ENCODE results near the gene SLC2A9. TPM values are rescaled to one million over a fixed set of nuclear protein-coding genes. Genes with fewer than 3 reads are reported as not detected.

Gene SLC2A9
- total RNA-seq, 1 experiment from 2014 or later: not detected

GRCh38 chr4:9963328-9963727 is 58.0 kb downstream of the SLC2A9 start:
- no peak for DNase-seq (ENCODE audit: low spot score)

- DNase-seq (ENCODE audit: low spot score): no peak
These were observed 58.5 kb downstream of the SLC2A9 start for GRCh38 chr4:9962611-9963314.

GRCh38 chr4:9954468-9954867 is 66.8 kb downstream of the SLC2A9 start:
- no peak for DNase-seq (ENCODE audit: low spot score)

- no peak for DNase-seq (ENCODE audit: low spot score)
These were observed 68.2 kb downstream of the SLC2A9 start for GRCh38 chr4:9953089-9953488.

GRCh38 chr4:9952415-9952950 is 68.8 kb downstream of the SLC2A9 start:
- no peak for DNase-seq (ENCODE audit: low spot score)

GRCh38 chr4:9949573-9949972 is 71.7 kb downstream of the SLC2A9 start:
- no peak for DNase-seq (ENCODE audit: low spot score)

- no peak for DNase-seq (ENCODE audit: low spot score)
These were observed 73.9 kb downstream of the SLC2A9 start for GRCh38 chr4:9947168-9948062.

- DNase-seq (ENCODE audit: low spot score): no peak
These were observed 75.1 kb downstream of the SLC2A9 start for GRCh38 chr4:9946170-9946569.

- DNase-seq (ENCODE audit: low spot score): no peak
These were observed 76.6 kb downstream of the SLC2A9 start for GRCh38 chr4:9944431-9945425.

- no peak for DNase-seq (ENCODE audit: low spot score)
These were observed 77.5 kb downstream of the SLC2A9 start for GRCh38 chr4:9943761-9944160.

GRCh38 chr4:9942921-9943600 is 78.2 kb downstream of the SLC2A9 start:
- DNase-seq (ENCODE audit: low spot score): no peak

- no peak for DNase-seq (ENCODE audit: low spot score)
These were observed 79.2 kb downstream of the SLC2A9 start for GRCh38 chr4:9942139-9942538.

- no peak for DNase-seq (ENCODE audit: low spot score)
These were observed 81.3 kb downstream of the SLC2A9 start for GRCh38 chr4:9940041-9940440.

- DNase-seq (ENCODE audit: low spot score): no peak
These were observed 82.4 kb downstream of the SLC2A9 start for GRCh38 chr4:9938933-9939332.

GRCh38 chr4:9937078-9937477 is 84.2 kb downstream of the SLC2A9 start:
- DNase-seq (ENCODE audit: low spot score): no peak

GRCh38 chr4:9936129-9936644 is 85.1 kb downstream of the SLC2A9 start:
- DNase-seq (ENCODE audit: low spot score): no peak

GRCh38 chr4:9933956-9934355 is 87.3 kb downstream of the SLC2A9 start:
- DNase-seq (ENCODE audit: low spot score): no peak

GRCh38 chr4:9933184-9933583 is 88.1 kb downstream of the SLC2A9 start:
- DNase-seq (ENCODE audit: low spot score): no peak

- no peak for DNase-seq (ENCODE audit: low spot score)
These were observed 88.5 kb downstream of the SLC2A9 start for GRCh38 chr4:9932771-9933170.

- no peak for DNase-seq (ENCODE audit: low spot score)
These were observed 90.2 kb downstream of the SLC2A9 start for GRCh38 chr4:9931146-9931545.

GRCh38 chr4:9929111-9929510 is 92.2 kb downstream of the SLC2A9 start:
- DNase-seq (ENCODE audit: low spot score): no peak

Measured in H4 (cell line).